GM18517 (cell line): ENCODE measurements around the gene TUBE1.
"Not testable (repeated sequence)": the region's sequence is repeated elsewhere in the genome, so short reads cannot be mapped to it uniquely, and the experiment has no call there.

ENCODE experiments used
- ATAC-seq: cut with Tn5 transposase; IDR thresholded peaks from one replicate; pipeline ENCODE4 v1.9.1; 2021; ENCODE audit warnings: mild to moderate bottlenecking, moderate library complexity; ENCODE audit not compliant: unreplicated experiment

Gene TUBE1

GRCh38 chr6:112087136-112087911, at the start of gene TUBE1, which contains the start of gene FAM229B:
TUBE1 (minus strand) TSS chr6:112087482; CDS start chr6:112087434, 48 bp downstream.
FAM229B (plus strand) TSS chr6:112087591; CDS start chr6:112099284, 11,693 bp downstream.
- peak; percentile 98 for ATAC-seq

- no peak for ATAC-seq
Observed at GRCh38 chr6:112130878-112131277, 43.6 kb upstream of the TUBE1 start.

GRCh38 chr6:112128208-112128607, 40.9 kb upstream of the TUBE1 start:
- ATAC-seq: no peak

GRCh38 chr6:112123982-112124381, 36.7 kb upstream of the TUBE1 start:
- ATAC-seq: no peak

- no peak for ATAC-seq
Observed at GRCh38 chr6:112122756-112123155, 35.5 kb upstream of the TUBE1 start.

GRCh38 chr6:112118034-112118433, 30.8 kb upstream of the TUBE1 start:
- no peak for ATAC-seq

GRCh38 chr6:112117554-112117953, 30.3 kb upstream of the TUBE1 start:
- ATAC-seq: no peak

GRCh38 chr6:112116221-112116620, 28.9 kb upstream of the TUBE1 start:
- ATAC-seq: no peak

GRCh38 chr6:112114577-112115223, 27.4 kb upstream of the TUBE1 start:
- no peak for ATAC-seq

- ATAC-seq: no peak
Observed at GRCh38 chr6:112113918-112114317, 26.6 kb upstream of the TUBE1 start.

- ATAC-seq: no peak
Observed at GRCh38 chr6:112113431-112113830, 26.1 kb upstream of the TUBE1 start.

- ATAC-seq: no peak
Observed at GRCh38 chr6:112109262-112109661, 22.0 kb upstream of the TUBE1 start.

GRCh38 chr6:112106562-112106961, 19.3 kb upstream of the TUBE1 start:
- ATAC-seq: no peak

- not testable (repeated sequence) for ATAC-seq
Observed at GRCh38 chr6:112106026-112106425, 18.7 kb upstream of the TUBE1 start.

GRCh38 chr6:112100561-112100960, 13.3 kb upstream of the TUBE1 start:
- no peak for ATAC-seq

GRCh38 chr6:112096901-112097300, 9.6 kb upstream of the TUBE1 start:
- no peak for ATAC-seq

- ATAC-seq: no peak
Observed at GRCh38 chr6:112087916-112088315, 634 bp upstream of the TUBE1 start.

GRCh38 chr6:112086744-112087135, 542 bp downstream of the TUBE1 start:
- ATAC-seq: peak; percentile 28

GRCh38 chr6:112085286-112086065, 1.8 kb downstream of the TUBE1 start:
- no peak for ATAC-seq

GRCh38 chr6:112081569-112081968, 5.7 kb downstream of the TUBE1 start:
- ATAC-seq: no peak

GRCh38 chr6:112066606-112067005, 20.7 kb downstream of the TUBE1 start:
- no peak for ATAC-seq
